ENCODE results near the gene NHEJ1.
A peak's percentile ranks its signal among the peaks of the same experiment; 100 is the strongest.

Gene NHEJ1

GRCh38 chr2:219120082-219120481 lies 40.5 kb downstream of the NHEJ1 start:
- DNase-seq: no peak

- DNase-seq: no peak
These were observed 41.1 kb downstream of the NHEJ1 start for GRCh38 chr2:219119422-219120043.

GRCh38 chr2:219118504-219118903 lies 42.1 kb downstream of the NHEJ1 start:
- no peak for DNase-seq

- no peak for DNase-seq
These were observed 43.6 kb downstream of the NHEJ1 start for GRCh38 chr2:219116776-219117646.

- no peak for DNase-seq
These were observed 47.8 kb downstream of the NHEJ1 start for GRCh38 chr2:219112651-219113338.

- no peak for DNase-seq
These were observed 48.6 kb downstream of the NHEJ1 start for GRCh38 chr2:219112062-219112406.

GRCh38 chr2:219111375-219112061 lies 49.1 kb downstream of the NHEJ1 start:
- no peak for DNase-seq

- no peak for DNase-seq
These were observed 51.1 kb downstream of the NHEJ1 start for GRCh38 chr2:219109471-219109870.

- no peak for DNase-seq
These were observed 52.9 kb downstream of the NHEJ1 start for GRCh38 chr2:219107758-219108157.

GRCh38 chr2:219106251-219106650 lies 54.4 kb downstream of the NHEJ1 start:
- peak; percentile 32 for DNase-seq

GRCh38 chr2:219104107-219105035 lies 56.2 kb downstream of the NHEJ1 start:
- no peak for DNase-seq

- DNase-seq: no peak
These were observed 61.3 kb downstream of the NHEJ1 start for GRCh38 chr2:219099329-219099728.

GRCh38 chr2:219095406-219095935 lies 65.1 kb downstream of the NHEJ1 start:
- no peak for DNase-seq

- no peak for DNase-seq
These were observed 66.4 kb downstream of the NHEJ1 start for GRCh38 chr2:219094171-219094570.

GRCh38 chr2:219090436-219091299 lies 69.9 kb downstream of the NHEJ1 start:
- no peak for DNase-seq

GRCh38 chr2:219089330-219089729 lies 71.3 kb downstream of the NHEJ1 start:
- DNase-seq: no peak

- no peak for DNase-seq
These were observed 72.8 kb downstream of the NHEJ1 start for GRCh38 chr2:219087848-219088247.

GRCh38 chr2:219087361-219087760 lies 73.3 kb downstream of the NHEJ1 start:
- no peak for DNase-seq

GRCh38 chr2:219086196-219086595 lies 74.4 kb downstream of the NHEJ1 start:
- no peak for DNase-seq

- no peak for DNase-seq
These were observed 75.8 kb downstream of the NHEJ1 start for GRCh38 chr2:219084791-219085190.

Data from DMS 273 treated with DMSO at 0.1 percent for 48 hours (cell line).